Stomach smooth muscle (tissue), 2 donors: ENCODE measurements around the gene C2CD2.
"Not testable (repeated sequence)": the region's sequence is repeated elsewhere in the genome, so short reads cannot be mapped to it uniquely, and the experiment has no call there.

ENCODE experiments used
- H3K27ac ChIP-seq: one replicate; pipeline ENCODE4 v1.7.0; 2013; ENCODE audit warnings: mild to moderate bottlenecking, low read length, inconsistent platforms
- H3K27me3 ChIP-seq, 2 donors: one replicate each; pipeline ENCODE4 v1.7.0; 2013; ENCODE audit warnings: low read length in 2 of 2; ENCODE audit not compliant: insufficient read depth in 2 of 2, control insufficient read depth in 1 of 2
- H3K36me3 ChIP-seq, 2 donors: one replicate each; pipeline ENCODE4 v1.7.0; 2013; ENCODE audit warnings: low read length in 2 of 2; ENCODE audit not compliant: control insufficient read depth in 2 of 2, insufficient read depth in 2 of 2
- H3K4me1 ChIP-seq: one replicate; pipeline ENCODE4 v1.7.0; 2013; ENCODE audit warnings: low read length; ENCODE audit not compliant: control insufficient read depth, insufficient read depth
- H3K4me3 ChIP-seq, 2 donors: one replicate each; pipeline ENCODE4 v1.7.0; 2013; ENCODE audit warnings: low read length in 2 of 2
- H3K9ac ChIP-seq, 2 donors: one replicate each; pipeline ENCODE4 v1.7.0; 2013; ENCODE audit warnings: low read length in 2 of 2, mild to moderate bottlenecking in 1 of 2
- H3K9me3 ChIP-seq, 2 donors: one replicate each; pipeline ENCODE4 v1.7.0; 2013; ENCODE audit warnings: low read length in 2 of 2; ENCODE audit not compliant: control insufficient read depth in 2 of 2
- donor health status: healthy.
- donor health status: Pancreatic carcinoma.

Gene C2CD2

DNA sequence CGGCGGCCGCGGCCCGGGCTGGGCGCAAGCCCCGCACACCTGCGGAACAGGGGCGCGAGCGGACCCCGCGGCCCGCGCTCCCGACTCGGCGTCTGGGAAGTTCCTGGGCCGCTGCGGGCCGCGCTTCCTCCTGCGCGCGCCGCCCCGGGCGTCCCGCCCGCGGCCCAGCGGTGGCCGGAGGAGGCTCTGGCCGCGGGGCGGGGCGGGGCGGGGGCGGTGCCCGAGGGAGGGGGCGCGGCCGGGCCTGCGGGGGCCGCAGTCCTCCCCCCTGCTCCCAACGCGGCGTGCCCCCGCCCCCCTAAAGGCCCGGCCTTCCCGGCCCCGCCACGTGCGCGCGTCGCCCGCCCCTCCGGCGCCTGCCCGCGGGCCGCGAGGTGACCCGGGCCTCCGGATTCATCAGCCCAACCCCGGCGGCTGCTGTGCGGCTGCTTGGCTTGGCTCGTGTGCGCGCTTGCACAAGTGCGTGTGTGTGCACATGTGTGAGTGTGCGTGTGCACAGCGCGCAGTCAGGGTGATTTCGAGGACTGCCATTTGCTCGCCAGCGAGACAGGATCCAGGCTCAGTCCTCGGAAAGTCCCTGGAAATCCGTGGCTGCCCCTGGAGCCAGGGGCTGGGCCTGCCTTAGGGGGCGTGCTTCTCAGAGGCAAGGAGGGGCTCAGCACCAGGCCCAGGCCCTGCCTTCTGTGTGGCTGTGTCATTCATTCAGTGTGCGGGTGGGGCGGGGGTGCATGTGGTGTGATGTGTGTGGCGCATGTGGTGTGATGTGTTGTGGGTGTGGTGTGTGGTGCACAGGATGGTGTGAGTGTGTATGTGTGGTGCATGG lies at the start of gene C2CD2:
C2CD2 (minus strand) TSS at position 188 of the 823 bp plus-strand sequence. CDS start 370 bp downstream, outside the sequence.
- Histone ChIP-seq H3K9ac (peak within 1 kb of the TSS; percentile 61 to 62), H3K9me3 (no peaks in the 10 kb centered on the region), H3K27ac (no peak within 1 kb of the TSS), H3K36me3 (peaks cover 0 to 2% of the 10 kb centered on the region in 2 donors), H3K4me1 (peaks cover 41% of the 10 kb centered on the region), H3K4me3 (peak within 1 kb of the TSS; percentile 62 to 76), H3K27me3 (no peaks in the 10 kb centered on the region)

DNA sequence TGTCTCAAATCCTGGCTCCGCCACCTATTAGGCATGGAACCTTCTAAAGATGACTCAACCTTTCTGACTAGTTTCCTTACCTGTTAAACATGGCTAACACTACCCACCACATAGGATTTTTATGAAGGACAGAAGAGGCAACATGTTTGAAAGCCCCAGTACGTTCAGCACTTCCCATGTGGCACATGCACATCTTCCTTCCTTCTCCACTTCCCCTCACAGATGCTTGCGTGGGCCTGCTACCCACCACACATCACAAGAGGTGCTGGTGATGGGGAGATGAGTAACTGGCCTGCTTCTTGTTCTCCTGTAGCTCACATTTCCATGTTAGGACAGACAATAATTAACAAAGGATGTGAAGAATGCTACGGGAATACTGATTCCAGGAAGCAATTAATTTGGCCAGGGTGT lies 49.2 kb upstream of the C2CD2 start:
- no peaks in the 10 kb centered on the region for H3K27me3 ChIP-seq
- no peak overlapping the region for H3K4me3 ChIP-seq
- H3K9me3 ChIP-seq = no peaks in the 10 kb centered on the region
- H3K36me3 ChIP-seq = peaks cover 9 to 11% of the 10 kb centered on the region in 2 donors
- no peaks in the 10 kb centered on the region for H3K4me1 ChIP-seq
- H3K27ac ChIP-seq = no peak overlapping the region
- H3K9ac ChIP-seq = no peak overlapping the region

DNA sequence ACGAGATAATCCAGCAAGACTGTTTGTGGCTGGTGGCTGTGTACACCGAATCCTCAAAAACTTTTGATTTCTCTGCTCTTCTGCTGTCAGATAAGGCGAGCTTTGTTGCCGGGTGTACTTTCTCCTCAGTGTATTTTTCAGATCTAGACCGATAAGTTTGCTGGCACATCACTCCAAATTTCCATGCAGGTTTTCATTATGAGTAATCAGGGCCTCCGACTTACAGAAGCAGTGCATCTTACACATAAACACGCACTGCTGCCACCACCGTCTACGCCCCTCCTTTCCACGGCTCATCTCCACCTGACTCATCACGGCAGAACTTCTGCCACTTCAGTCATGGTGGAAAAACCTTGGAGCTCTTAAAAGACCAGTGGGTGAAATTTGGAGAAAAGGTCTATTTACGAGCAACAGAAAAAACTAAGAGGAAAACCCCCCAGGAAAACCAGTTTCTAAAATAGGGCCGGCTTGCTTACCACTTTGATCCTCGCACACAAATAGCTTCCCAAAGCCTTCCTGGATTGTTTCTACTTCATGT lies 48.7 kb upstream of the C2CD2 start:
- H3K36me3 ChIP-seq = peaks cover 9 to 11% of the 10 kb centered on the region in 2 donors
- H3K9me3 ChIP-seq = no peaks in the 10 kb centered on the region
- H3K9ac ChIP-seq = no peak overlapping the region
- no peaks in the 10 kb centered on the region for H3K27me3 ChIP-seq
- no peak overlapping the region for H3K27ac ChIP-seq
- no peak overlapping the region for H3K4me3 ChIP-seq
- H3K4me1 ChIP-seq = no peaks in the 10 kb centered on the region

DNA sequence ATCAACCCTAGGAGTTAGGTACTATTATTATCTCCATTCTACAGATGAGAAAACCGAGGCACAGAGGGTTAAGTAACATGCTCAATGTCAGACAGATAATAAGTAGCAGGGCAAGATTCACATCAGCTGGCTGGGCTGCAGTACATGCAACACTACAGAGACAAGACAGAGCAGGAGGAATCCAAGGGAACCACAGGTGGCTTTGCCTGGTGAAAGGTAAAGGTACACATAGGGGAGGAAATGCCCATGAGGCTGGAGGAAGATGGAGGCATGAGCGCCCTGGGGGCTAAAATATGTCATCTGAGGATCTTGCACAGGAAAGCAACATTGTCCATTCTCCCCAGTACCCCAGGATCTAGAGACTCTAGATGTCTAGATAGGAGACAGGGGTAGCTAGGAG lies 48.0 kb upstream of the C2CD2 start:
- Histone ChIP-seq H3K4me3 (no peak overlapping the region), H3K27me3 (no peaks in the 10 kb centered on the region), H3K36me3 (peaks cover 9 to 11% of the 10 kb centered on the region in 2 donors), H3K9ac (no peak overlapping the region), H3K27ac (no peak overlapping the region), H3K9me3 (no peaks in the 10 kb centered on the region), H3K4me1 (no peaks in the 10 kb centered on the region)

DNA sequence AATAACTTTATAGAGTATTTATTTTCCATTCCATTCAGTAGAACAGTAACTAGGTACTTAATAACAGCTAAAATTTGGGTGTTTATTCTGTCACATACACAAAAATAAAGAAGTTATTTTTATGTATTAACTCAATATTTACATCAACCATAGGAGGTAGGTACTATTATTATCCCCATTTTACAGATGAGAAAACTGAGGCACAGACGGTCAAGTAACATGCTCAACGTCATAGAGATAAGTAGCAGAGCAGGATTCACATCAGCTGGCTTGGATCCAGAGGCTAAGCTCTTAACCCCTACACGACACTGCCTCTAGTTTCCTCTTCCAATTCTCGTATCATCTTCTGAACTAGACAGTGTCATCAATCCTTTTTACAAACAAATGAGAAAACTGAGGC lies 47.1 kb upstream of the C2CD2 start:
- Histone ChIP-seq H3K27me3 (no peaks in the 10 kb centered on the region), H3K4me1 (no peaks in the 10 kb centered on the region), H3K36me3 (peaks cover 9 to 11% of the 10 kb centered on the region in 2 donors), H3K27ac (no peak overlapping the region), H3K4me3 (no peak overlapping the region), H3K9me3 (no peaks in the 10 kb centered on the region), H3K9ac (no peak overlapping the region)

DNA sequence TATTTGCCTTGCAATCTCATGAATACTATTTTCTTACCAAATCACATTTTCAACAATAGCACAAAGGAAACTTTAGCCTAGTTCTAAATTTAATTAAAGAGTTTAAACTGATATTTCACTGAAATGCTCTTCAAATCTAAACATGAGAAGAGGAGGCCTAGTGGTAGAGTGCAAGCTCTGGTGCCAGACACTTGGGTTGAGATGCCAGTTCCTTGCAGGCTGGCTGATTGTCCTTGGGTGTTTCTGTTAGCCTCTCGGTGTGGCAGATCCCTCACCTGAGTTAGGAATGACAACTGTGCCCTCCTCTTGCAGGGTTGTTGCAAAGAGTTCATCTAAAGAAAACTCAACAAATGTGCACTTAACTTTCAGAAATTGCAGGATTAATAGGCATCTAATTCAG lies 43.8 kb upstream of the C2CD2 start:
- no peaks in the 10 kb centered on the region for H3K27me3 ChIP-seq
- no peaks in the 10 kb centered on the region for H3K9me3 ChIP-seq
- H3K9ac ChIP-seq = no peak overlapping the region
- H3K36me3 ChIP-seq = peaks cover 12 to 28% of the 10 kb centered on the region in 2 donors
- H3K4me3 ChIP-seq = no peak overlapping the region
- H3K27ac ChIP-seq = no peak overlapping the region
- H3K4me1 ChIP-seq = no peaks in the 10 kb centered on the region

DNA sequence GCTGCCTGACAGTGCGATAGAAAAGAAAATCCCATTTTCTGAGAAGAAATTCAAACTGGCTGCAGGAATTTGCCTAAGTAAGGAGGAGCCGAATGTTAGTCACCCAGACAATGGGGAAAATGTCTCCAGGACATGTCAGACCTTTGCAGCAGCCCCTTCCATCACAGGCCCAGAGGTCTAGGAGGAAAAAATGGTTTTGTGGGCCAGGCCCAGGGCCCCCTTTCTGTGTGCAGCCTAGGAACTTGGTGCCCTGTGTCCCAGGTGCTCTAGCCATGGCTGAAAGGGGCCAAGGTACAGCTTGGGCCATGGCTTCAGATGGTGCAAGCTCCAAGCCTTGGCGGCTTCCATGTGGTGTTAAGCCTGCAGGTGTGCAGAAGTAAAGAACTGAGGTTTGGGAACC lies 41.8 kb upstream of the C2CD2 start:
- Histone ChIP-seq H3K27ac (no peak overlapping the region), H3K9ac (no peak overlapping the region), H3K4me1 (no peaks in the 10 kb centered on the region)

DNA sequence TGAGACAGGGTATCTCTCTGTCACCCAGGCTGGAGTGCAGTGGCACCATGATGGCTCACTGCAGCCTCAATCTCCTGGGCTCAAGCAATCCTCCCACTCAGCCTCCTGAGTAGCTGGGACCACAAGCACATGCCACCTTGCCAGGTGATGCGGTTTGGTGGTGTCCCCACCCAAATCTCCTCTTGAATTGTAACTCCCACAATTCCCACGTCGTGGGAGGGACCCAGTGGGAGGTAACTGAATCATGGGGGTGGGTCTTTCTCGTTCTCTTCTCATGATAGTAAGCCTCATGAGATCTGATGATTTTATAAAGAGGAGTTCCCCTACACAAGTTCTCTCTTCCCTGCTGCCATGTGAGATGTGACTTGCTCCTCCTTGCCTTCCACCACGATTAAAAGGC lies 40.8 kb upstream of the C2CD2 start:
- not testable (repeated sequence) for H3K4me1 ChIP-seq, H3K27ac ChIP-seq, H3K4me3 ChIP-seq, H3K9ac ChIP-seq, H3K27me3 ChIP-seq, H3K9me3 ChIP-seq
- H3K36me3 ChIP-seq = peaks cover 26 to 38% of the 10 kb centered on the region in 2 donors

More for the DNA sequence above, 41.8 kb upstream of the C2CD2 start:
- Histone ChIP-seq H3K27me3 (no peaks in the 10 kb centered on the region), H3K36me3 (peaks cover 26 to 36% of the 10 kb centered on the region in 2 donors), H3K4me3 (no peak overlapping the region), H3K9me3 (no peaks in the 10 kb centered on the region)

DNA sequence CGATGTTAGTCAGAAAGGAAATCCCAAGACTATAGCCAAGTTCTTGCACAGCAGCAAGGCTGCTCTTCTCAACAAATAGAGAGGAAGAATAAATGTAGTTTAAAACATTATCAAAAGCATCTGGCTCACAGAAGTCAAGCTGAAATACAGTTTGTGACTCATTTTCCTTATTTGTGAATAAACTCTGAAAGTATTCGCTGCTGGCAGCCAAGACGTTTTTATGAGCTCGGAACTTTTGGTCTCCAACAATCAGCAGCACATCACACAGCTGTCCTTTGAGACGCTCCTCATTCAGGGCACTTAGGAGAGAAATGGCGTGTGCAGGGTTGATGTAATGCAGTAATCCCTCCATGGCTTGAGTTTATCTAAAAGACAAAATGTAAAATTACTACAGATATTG lies 39.9 kb upstream of the C2CD2 start:
- no peak overlapping the region for H3K27ac ChIP-seq
- H3K4me1 ChIP-seq = no peaks in the 10 kb centered on the region
- H3K36me3 ChIP-seq = peaks cover 26 to 40% of the 10 kb centered on the region in 2 donors

DNA sequence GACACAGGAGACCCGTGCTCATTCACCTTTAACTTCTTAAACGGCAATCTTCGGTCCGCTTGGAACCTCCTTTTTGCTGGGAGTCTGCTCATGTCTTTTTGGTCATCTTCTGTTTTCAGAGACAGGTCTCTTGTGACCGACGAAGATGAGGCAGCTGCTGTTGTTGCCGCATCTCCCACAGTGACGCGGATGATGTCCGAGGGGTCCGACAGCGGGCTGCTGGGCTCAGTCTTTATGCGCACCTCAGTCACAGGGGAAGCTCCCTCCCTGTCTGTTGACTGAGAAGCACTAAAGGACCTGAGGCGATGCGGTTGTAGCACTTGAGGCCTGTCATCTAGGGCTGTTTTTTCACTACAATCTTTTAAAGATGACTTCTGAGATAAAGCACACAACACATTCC lies 38.8 kb upstream of the C2CD2 start:
- no peaks in the 10 kb centered on the region for H3K27me3 ChIP-seq
- H3K9ac ChIP-seq = no peak overlapping the region
- no peaks in the 10 kb centered on the region for H3K9me3 ChIP-seq
- H3K36me3 ChIP-seq = peaks cover 26 to 40% of the 10 kb centered on the region in 2 donors
- no peak overlapping the region for H3K4me3 ChIP-seq
- H3K4me1 ChIP-seq = no peaks in the 10 kb centered on the region
- H3K27ac ChIP-seq = no peak overlapping the region

More for the DNA sequence above, 39.9 kb upstream of the C2CD2 start:
- H3K4me3 ChIP-seq = no peak overlapping the region
- no peak overlapping the region for H3K9ac ChIP-seq
- no peaks in the 10 kb centered on the region for H3K27me3 ChIP-seq
- H3K9me3 ChIP-seq = no peaks in the 10 kb centered on the region

DNA sequence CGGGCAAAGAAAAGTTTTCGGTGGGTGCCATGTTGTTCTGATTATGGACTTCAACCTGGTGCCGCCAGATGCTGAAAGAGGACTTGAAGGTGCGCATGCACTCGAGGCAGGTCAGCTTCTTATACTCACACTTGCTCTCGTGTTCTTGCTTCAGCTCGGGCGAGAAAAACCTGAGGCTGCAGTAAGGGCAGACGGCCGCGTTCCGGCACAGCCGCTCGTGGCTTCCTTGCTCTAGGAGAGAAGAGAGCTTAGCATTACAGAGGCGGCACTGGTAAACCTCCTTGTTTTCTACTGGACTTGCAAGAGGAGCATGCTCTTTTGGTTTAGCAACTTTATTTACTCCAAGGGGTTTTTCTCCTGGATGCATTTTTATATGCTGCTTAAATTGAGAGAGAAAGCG lies 37.8 kb upstream of the C2CD2 start:
- Histone ChIP-seq H3K27me3 (no peaks in the 10 kb centered on the region), H3K4me1 (no peaks in the 10 kb centered on the region), H3K9me3 (no peaks in the 10 kb centered on the region), H3K9ac (no peak overlapping the region), H3K36me3 (peaks cover 26 to 40% of the 10 kb centered on the region in 2 donors), H3K27ac (no peak overlapping the region), H3K4me3 (no peak overlapping the region)
